GM12801 (cell line): ENCODE measurements around the gene BCAS1.

Experiments used
- CTCF ChIP-seq: IDR thresholded peaks from one replicate; pipeline ENCODE4 v1.5.1; 2011; ENCODE audit warnings: control low read depth; ENCODE audit not compliant: insufficient read length; ENCODE audit errors: extremely low read depth

The BCAS1 gene

GRCh38 chr20:54054516-54054915 lies 15.9 kb downstream of the BCAS1 start:
- TF ChIP-seq CTCF: no peak

GRCh38 chr20:54051068-54051467 lies 19.3 kb downstream of the BCAS1 start:
- no peak for TF ChIP-seq CTCF

- no peak for TF ChIP-seq CTCF
Observed at GRCh38 chr20:54048891-54049545, 21.4 kb downstream of the BCAS1 start.

GRCh38 chr20:54048481-54048880 lies 21.9 kb downstream of the BCAS1 start:
- TF ChIP-seq CTCF: no peak

GRCh38 chr20:54047720-54048119 lies 22.7 kb downstream of the BCAS1 start:
- TF ChIP-seq CTCF: no peak

- no peak for TF ChIP-seq CTCF
Observed at GRCh38 chr20:54047048-54047447, 23.3 kb downstream of the BCAS1 start.

GRCh38 chr20:54044156-54044555 lies 26.2 kb downstream of the BCAS1 start:
- no peak for TF ChIP-seq CTCF
